CD4-positive, alpha-beta T cell treated with Interferon gamma for 1 hour (primary cell): ENCODE data around the gene SERTAD1.
"Not testable (repeated sequence)": the region's sequence is repeated elsewhere in the genome, so short reads cannot be mapped to it uniquely, and the experiment has no call there.

Experiments
- DNase-seq: peaks from one replicate; pipeline ENCODE4 v3.0.0-alpha.2; 2020

Gene SERTAD1

DNA sequence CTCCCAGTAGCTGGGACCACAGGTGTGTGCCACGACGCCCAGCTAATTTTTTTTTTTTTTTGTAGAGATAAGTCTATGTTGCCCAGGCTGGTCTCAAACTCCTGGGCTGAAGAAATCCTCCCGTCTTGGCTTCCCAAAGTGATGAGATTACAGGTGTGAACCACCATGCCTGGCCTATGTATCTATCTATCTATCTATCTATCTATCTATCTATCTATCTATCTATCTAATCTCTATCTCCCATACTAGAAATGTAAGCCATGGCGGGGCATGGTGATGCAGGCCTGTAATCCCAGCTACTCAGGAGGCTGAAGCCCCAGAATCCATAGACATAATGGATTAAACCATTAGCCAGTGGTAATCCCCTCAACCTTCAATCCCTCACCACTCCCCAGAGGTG lies 24.9 kb upstream of the SERTAD1 start:
- DNase-seq: no peak

DNA sequence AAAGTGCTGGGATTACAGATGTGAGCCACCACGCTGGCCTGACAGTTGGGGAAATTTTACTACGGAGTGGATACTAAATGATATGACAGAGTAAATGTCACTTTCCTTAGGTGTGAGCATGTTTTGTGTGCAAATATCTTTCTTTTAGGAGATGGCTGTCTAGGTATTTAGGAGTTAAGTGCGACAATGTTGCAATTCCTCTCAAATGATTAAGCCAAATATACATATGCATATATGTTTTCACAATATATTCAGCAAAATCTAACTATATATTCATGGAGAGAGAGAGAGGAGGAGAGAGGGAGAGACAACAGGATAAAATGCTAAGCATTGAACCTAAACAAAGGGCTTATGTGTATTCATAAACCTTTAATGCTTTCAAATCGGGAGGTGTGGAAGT lies 23.7 kb upstream of the SERTAD1 start:
- DNase-seq: no peak

DNA sequence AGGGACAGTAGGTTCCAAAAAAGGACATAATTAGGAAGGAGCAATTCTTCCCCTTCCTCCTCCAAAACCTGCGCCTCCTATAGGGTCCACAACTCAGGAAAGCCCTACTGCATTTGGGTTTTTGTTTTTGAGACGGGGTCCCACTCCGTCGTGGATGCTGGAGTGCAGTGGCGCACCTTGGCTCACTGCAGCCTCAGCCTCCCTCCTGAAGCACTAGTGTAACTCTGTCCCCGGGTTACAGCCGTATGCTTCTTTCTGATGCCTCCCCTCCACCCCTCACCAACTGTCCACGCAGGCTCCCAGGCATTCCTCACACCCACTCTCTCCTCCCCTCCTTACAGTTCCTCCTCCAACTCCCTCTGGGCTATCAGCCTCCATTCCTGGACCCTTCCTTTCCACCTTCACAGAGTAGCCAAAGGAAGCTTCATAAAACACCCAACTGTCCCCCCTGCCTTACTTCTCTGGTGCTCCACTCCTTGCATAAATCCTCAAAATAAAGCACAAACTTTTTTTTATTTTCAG lies 20.5 kb upstream of the SERTAD1 start:
- no peak for DNase-seq

DNA sequence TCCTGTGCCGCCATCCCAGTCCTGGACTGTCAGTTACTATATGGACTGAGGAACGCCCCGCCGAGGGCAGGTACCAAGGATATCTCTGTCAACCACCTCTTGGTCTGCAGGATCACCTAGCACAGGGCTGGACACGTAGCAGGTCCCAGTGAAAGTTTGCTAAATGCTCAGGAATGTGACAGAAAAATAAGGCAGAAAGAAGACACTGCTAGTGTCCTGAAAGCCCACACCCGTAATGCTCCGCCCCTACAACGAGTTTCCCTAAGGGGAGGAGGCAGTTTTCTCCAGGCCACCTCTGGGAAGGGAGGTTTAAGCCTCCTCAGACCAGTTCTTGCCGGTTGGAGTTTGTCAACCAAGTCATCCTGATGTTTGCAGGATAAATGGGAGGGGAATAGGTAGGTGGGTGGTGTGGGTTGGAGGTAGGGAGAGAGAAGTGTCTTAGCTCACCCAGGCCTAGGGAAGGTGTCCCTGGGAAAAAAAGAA lies 20.0 kb upstream of the SERTAD1 start:
- DNase-seq: no peak

DNA sequence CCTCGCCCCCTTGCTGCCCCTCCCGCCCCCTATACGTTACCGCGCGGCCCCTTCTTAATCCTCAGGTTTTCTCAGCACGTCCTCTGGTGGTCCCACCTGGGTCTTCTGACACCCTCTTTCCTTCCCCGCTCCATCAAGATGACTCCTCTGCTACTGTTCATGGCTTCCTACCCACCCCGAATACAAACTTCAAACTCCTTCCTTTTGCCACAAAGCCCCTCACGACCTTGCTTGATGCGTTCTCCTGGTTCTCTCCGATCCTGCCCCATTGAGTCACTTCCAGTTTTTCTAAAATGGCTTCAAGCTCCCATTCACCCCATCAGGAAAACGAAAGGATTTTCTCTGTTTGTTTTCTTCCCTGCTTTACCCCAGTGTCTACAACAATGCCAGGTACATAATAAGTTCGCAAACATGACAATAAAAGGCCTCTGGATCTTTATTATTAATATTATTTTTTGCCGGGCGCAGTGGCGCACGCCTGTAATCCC lies 19.1 kb upstream of the SERTAD1 start:
- DNase-seq: no peak

DNA sequence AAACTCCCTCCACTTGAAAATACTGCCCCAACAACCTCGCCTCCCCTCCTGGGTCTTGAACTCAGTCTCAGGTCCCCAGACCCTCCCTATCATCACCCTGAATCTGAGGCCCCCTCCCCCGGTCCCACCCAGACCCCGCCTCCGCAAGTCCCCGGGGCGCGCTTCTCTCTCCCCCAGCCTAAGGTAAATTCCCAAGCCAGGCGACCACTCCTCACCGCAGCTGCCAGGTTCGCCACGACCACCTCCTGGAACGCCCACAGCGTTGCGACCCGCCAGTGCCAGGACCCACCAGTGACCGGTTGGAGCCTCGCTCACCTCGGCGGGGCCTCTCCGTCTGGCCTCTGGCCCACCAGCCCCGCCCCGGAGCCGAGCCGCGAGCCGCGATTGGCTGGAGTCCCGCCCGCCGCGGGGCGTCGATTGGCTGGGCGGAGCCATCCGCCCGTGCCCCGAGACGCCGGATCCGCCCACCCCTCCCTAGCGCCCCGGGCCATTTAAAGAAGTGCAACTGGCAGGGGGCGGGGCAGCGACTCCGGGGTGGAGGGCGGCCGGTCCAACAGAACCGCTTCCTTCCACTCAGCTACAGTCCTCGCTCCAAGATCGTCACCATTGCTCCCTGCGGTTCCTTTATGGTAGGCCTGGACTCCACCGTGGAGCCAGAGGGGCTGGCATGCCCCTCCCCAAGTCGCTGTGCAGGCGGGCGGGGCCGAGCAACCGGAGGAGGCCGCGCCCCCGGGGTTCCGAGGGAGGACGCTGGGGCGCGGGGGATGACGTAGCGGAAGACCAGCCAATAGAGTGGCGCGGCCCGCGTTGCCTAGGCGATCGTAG lies 18.4 kb upstream of the SERTAD1 start, which contains the start of gene SERTAD3:
Gene SERTAD3 (minus strand): TSS at position 336 of the 825 bp plus-strand sequence. CDS start 2,255 bp downstream, outside the sequence.
- DNase-seq: peak; percentile 95

DNA sequence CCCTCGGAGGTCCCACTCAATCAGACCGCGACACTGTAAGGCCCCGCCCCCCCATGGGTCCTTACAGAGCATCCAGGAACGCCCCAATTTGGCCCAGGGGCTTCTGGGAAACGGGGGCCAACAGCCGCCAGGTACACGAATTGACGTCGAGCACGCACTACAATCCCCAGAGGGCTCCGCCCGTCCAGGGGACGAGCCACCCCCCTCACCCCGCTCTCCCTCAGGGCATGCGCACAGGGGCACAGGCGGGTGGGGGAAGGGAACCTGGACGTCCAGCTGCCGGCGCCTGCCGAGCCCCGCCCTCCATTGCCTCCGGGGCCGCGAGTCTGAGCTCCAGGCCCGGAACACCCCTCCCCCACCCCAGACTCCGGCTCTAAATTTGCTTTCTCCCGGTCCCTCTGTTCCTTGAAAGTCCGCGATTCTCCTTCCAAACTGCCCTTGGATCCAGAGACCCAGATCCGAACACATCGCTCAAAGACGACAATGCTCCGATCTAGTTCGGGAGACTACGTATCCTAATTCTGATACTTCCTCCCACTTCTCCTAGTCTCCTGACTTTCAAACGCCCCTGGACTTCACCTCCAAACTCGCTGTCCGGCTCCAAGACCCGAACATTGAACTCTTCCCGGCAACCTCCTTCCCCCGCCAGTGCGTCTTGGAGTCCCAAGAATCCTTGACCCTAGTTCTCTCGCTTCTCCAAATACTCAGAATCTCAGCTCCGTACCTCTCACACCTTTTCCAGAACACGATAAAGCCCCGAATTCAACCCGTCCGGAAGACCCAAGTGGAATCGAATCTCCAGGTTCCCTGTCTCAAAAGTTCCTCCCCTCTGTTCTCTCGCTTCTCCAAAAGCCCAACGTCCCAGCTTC lies 17.6 kb upstream of the SERTAD1 start:
- peak; percentile 100 for DNase-seq

DNA sequence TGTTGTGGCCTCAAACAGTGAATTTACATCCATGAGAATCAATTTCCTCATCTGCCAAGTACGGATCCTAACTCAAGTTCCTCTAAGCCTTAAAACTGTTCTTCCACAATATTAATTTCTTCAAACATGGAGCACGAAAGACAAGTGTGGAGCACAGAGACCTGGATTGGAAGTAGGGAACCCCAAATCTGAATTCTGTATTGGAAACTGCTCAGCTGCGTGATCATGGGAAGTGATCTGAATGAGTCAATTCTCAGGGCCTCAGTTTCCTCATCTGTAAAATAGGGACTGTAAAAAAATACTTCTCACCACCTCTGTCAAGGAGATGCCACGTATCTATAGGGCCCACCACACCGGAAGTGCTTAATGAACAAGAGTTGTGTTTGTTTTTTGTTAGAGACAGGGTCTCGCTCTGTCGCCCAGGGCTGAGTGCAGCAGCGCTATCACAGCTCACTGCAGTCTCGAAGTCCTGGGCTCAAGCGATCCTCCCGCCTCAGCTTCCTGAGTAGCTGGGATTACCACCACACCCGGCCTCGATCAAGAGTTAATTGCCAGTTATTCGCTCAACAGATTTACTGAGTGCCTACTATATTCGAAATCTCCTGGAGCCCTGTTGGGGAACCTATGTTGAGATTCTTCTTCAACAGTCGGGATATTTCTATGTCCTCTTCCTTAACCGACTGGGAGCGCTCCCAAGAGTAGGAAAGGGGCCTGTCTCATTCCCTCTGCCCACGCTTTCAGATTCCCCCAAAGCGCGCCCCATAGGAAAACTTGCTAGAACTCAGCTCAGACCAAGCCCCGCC lies 16.7 kb upstream of the SERTAD1 start:
- DNase-seq: no peak

DNA sequence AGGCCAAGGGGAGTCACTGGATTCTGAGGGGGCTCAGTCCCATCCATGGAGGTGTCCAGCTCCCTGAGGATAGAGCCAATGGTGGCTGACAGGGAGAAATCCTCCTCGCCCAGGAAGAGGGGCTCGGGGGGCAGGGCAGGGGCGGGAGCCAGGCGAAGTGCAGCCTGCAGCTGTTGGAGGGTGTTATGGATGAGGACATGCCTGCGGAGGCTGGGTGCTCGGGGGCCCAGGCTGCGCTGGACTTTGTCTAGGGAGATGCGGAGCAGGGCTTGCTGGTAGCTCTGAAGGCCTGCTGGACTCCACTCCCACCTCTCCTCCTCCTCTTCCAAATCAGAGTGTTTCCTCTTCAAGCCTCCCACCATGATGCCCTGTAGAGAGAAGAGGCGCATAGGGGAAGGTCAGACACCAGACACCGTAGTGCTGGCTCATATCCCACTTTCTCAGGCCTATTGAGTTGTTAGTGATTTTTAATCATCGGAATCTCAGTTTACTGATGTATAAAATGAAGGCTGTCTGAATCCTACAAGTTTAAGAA lies 16.0 kb upstream of the SERTAD1 start:
- DNase-seq: no peak

DNA sequence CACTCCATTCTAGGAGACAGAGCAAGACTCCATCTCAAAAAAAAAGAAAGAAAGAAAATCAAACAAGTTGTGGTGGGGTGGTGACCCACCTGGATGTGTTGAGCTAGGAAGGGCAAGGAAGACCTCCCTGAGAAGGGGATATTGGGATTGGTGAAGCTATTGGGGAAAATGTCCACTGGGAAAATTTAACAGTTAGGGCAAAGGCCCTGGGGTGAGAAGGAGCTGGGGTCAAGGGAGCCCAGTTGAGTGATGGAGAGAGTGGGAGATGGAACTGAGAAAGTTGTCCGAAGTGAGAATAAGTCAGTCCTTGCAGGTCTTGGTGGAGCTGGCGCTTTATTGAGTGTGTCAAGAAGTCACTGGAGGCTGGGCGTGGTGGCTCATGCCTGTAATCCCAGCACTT lies 12.5 kb upstream of the SERTAD1 start:
- DNase-seq: no peak

DNA sequence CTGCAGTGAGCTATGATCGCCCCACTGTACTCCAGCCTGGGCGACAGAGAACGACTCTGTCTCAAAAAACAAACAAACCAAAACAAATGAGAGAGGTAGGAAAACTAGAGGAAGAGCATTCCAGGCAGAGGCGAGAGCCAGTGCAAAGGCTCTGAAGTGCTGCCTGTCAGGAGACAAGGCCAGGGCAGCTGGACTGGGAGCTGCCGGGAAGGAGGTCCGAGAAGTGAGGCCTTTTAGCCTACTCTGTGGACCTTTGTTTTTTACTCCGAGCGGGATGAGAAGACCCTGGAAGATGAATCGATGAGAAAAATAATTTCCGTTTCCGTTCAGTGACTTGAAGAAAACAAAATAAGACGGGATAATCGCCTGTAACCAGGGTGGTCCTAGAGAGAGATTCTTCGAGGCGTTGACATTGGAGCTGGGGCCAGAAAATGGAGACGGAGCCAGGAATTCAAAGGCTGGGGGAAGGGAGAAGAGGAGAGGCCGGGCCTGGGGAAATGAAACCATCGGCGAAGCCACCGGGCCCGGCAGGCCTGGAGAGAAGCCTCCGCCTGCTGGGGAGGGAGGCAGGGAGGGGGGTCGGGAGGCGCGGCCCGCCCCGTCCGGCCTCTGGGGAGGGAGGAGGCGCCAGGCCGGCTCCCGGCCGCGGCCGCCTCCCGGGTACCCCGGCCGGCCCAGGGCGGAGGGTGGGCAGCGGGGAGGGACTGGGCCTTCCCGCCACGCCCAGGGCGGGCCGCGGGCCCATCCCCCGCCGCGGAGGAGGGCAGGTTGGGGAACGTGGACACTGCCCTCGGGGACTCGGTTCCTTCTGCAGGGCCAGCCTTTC lies 7.8 kb upstream of the SERTAD1 start:
- peak; percentile 71 for DNase-seq

DNA sequence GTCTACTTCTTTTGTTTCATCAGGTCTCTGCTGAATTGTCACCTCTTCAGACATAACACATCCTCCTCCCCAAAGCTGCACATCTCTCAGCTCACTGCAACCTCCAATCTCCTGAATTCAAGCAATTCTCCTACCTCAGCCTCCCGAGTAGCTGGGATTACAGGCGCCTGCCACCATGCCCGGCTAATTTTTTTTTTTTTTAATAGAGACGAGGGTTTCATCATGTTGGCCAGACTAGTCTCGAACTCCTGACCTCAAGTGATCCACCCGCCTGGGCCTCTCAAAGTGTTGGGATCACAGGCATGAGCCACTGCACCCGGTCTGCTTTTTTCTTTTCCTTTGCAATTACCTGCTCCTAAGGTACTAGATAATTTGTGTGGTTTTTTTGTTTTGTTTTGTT lies 7.0 kb upstream of the SERTAD1 start:
- DNase-seq: not testable (repeated sequence)

DNA sequence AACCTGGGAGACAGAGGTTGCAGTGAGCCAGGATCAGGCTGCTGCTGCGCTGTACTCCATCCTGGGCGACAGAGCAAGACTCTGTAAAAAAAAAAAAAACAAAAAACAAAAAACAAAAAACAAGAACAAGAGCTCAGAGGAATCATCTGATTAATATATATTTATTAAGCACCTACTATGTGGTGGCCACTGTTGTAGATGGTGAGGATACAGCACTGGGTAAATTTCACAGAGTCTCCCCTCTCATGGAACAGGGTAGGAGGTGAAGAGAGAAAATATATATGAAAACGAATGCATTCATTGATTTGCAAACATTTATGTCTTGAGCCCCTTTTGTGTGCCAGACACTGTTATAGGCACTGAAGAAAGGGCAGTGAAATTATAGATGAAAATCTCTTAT lies 5.9 kb upstream of the SERTAD1 start:
- DNase-seq: no peak

DNA sequence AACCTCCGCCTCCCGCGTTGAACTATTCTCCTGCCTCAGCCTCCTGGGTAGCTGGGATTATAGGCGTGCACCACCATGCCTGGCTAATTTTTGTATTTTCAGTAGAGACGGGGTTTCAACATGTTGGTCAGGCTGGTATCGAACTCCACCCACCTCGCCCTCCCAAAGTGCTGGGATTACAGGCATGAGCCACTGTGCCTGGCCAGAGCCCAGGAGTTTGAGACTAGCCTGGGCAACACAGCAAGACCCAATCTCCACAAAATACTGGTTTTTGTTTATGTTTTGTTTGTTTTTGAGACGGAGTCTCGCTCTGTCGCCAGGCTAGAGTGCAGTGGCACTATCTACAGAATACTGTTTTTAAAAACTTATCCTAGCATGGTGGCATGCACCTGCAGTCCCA lies 4.5 kb upstream of the SERTAD1 start:
- DNase-seq: not testable (repeated sequence)

DNA sequence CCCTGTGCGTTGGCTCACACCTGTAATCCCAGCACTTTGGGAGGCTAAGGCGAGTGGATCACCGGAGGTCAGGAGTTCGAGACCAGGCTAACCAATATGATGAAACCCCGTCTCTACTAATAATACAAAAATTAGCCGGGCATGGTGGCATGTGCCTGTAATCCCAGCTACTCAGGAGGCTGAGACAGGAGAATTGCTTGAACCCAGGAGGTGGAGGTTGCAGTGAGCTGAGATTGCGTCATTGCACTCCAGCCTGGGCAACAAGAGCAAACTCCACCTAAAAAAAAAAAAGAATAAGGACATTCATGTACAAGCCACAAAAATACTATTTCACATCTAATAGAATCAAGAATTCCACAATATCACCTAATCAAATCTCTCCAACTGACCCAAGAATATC lies 2.4 kb upstream of the SERTAD1 start:
- DNase-seq: not testable (repeated sequence)

DNA sequence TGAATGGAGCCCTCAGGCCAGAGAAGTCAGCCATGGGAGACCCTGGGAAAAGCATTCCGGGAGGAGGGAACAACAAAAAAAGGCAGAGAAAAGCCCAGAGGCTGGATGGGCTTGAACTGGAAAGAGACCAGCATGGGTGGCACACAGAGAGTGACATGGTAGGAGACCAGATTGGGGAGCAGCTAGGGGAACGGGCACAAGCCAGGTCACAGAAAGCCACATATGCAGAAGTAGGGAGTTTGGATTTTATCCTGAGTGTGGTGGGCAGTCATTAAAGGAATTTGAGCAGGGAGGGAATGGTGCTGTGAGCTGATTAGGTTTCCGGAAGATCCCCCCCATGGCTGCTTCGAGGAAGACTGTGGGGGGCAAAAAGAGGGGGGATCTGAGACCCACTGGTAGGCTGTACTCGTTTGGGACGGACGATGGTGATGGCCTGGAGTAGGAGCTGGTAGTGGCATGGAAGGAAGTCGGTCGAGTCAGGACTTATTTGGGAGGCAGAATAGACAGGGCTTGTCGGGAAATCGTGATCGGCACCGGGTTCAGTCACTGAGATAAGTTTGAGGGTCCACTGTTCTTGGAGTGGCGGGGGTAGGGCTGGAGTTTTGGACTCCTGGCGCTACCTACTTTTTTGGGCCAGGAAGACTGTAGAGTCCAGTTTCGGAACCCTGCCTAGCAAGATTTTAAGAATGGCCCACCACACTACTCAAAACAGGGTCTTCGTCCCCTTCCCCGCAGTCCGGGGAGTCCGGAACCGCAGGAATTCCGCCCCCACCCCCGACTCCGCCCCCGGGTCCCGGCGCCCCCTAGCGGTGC lies 949 bp downstream of the SERTAD1 start:
- DNase-seq: no peak

DNA sequence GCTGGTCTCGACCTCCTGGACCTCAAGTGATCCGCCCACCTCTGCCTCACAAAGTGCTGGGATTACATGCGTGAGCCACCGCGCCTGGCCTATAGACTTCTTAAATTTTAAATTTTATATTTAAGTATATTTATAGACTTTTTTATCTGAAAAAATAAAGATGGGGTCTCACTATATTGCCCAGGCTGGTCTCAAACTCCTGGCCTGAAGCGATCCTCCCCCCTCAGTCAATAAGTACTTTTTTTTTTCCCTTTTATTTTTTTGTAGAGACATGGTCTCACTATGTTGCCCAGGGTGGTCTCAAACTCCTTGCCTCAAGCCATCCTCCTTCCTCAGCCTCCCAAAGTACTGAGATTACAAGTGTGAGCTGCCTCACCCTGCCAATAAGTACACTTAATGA lies 1.9 kb downstream of the SERTAD1 start:
- DNase-seq: no peak

DNA sequence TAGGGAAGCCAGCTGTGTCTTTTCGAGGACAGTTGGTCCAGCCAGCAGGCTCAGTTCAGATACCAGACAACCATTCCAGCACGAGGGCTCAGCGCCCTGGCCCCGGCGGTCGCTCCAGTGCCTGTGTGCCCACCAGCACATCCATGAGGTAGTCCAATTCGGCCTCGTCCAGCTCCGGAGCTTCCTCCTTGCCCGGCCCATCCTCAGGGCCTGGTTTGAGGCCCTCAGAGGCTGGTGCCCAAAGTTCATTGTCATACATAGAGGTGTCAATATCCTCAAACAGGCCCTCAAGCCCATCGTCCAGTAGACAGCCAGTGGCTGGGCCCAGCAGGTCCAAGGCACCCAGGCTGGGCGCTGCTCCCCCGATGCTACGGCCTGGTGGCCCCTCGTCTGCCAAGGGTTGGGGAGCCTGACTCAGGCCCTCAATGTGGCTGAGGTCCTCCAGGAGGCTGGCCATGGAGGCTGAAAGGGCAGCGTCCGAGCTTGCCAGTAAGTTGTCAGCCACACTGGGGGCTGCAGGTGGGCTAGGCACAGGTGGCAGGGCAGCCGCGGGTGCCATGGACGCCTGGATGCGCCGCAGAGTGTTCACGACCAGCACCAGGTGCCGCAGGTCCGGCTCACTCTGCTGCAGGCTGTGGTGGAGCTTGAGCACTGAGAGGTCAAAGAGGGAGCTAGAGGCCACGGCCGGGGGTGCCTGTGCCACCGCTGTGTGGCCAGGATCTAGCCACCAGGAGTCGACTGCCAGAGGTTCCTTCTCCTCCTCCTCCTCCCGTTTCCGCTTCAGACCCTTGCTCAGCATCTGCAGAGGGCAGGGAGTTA lies 2.8 kb downstream of the SERTAD1 start:
- DNase-seq: no peak

DNA sequence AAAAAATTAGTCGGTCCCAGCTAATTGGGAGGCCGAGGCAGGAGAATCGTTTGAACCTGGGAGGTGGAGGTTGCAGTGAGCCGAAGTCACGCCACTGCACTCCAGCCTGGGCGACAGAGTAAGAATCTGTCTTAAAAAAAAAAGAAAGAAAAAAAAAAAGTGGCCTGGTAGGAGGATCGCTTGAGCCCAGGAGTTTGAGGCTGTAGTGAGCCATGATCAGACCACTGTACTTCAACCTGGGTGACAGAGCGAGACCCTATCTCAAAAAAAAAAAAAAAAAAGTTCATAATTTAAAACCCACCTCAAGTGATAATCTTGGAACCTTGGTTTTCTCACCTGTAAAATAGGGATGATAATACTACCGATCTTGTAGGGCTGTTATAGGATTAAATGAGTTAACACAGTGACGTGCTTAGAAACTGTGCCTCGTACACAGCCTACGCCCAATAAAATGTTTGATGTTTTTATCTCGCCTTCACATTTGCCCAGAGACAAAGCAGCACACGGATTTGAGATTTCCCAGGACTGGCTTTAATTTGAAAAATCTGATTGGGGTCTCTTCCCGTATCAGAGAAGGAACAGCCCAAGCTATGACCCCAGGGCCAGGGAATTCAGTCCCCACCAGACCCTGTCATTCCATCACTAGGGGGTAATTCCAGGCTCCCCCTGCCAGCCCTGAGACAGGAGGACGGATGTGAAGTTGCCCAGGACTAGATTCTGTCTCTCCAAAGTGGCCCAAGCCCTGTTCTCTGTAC lies 3.6 kb downstream of the SERTAD1 start:
- DNase-seq: no peak
